Dermis blood vessel endothelial cell (primary cell): ENCODE measurements around the gene GBX2. TPM values are rescaled to one million over a fixed set of nuclear protein-coding genes. Genes with fewer than 3 reads are reported as not detected.

ENCODE experiments used
- DNase-seq: peaks from one replicate; pipeline ENCODE4 v3.0.0; 2010
- total RNA-seq: library from RNA; depleted of rRNA; stranded (reverse); fragments of >200 nt; gene quantifications from 2 replicates; pipeline ENCODE4 v1.2.3, GENCODE V29; 2014

GBX2 gene
- total RNA-seq, 1 donor from 2014 or later: 0.34 TPM

- peak; percentile 80 for DNase-seq
Measured at GRCh38 chr2:236167297-236168109, 683 bp downstream of the GBX2 start.

- peak; percentile 38 for DNase-seq
Measured at GRCh38 chr2:236166796-236167296, 1.3 kb downstream of the GBX2 start.

GRCh38 chr2:236165842-236166795, 2.1 kb downstream of the GBX2 start:
- peak; percentile 60 for DNase-seq

GRCh38 chr2:236164925-236165841, 3.0 kb downstream of the GBX2 start:
- no peak for DNase-seq

- DNase-seq: peak; percentile 67
Measured at GRCh38 chr2:236164201-236164924, 3.8 kb downstream of the GBX2 start.

- DNase-seq: no peak
Measured at GRCh38 chr2:236163471-236164200, 4.5 kb downstream of the GBX2 start.

- DNase-seq: peak; percentile 48
Measured at GRCh38 chr2:236162882-236163470, 5.2 kb downstream of the GBX2 start.

GRCh38 chr2:236162031-236162845, 5.9 kb downstream of the GBX2 start:
- no peak for DNase-seq

GRCh38 chr2:236161531-236161930, 6.7 kb downstream of the GBX2 start:
- DNase-seq: no peak

GRCh38 chr2:236161082-236161462, 7.1 kb downstream of the GBX2 start:
- no peak for DNase-seq

GRCh38 chr2:236160366-236161081, 7.7 kb downstream of the GBX2 start:
- DNase-seq: no peak

- no peak for DNase-seq
Measured at GRCh38 chr2:236159778-236160170, 8.4 kb downstream of the GBX2 start.

GRCh38 chr2:236158969-236159777, 9.0 kb downstream of the GBX2 start:
- DNase-seq: no peak

- DNase-seq: no peak
Measured at GRCh38 chr2:236157815-236158498, 10.2 kb downstream of the GBX2 start.

GRCh38 chr2:236157366-236157765, 10.8 kb downstream of the GBX2 start:
- DNase-seq: no peak

GRCh38 chr2:236156860-236157194, 11.4 kb downstream of the GBX2 start:
- DNase-seq: no peak

- DNase-seq: no peak
Measured at GRCh38 chr2:236156095-236156859, 11.9 kb downstream of the GBX2 start.
